NCI-H526 (cell line): ENCODE results near the gene DTX2.
"Not testable (repeated sequence)": the region's sequence is repeated elsewhere in the genome, so short reads cannot be mapped to it uniquely, and the experiment has no call there.

Experiments
- DNase-seq, 2 experiments: peaks; one replicate each; lab custom pipeline; 2025; lab: John Stamatoyannopoulos, UW

The DTX2 gene

GRCh38 chr7:76461464-76462101 is at the start of gene DTX2:
Gene DTX2 (plus strand): TSS chr7:76461709. CDS start chr7:76480510, 18,801 bp downstream.
- not testable (repeated sequence) for DNase-seq

- DNase-seq = no peak
These were observed 49.3 kb upstream of the DTX2 start for GRCh38 chr7:76412249-76412648.

- not testable (repeated sequence) for DNase-seq
These were observed 43.7 kb upstream of the DTX2 start for GRCh38 chr7:76417654-76418310.

DNA sequence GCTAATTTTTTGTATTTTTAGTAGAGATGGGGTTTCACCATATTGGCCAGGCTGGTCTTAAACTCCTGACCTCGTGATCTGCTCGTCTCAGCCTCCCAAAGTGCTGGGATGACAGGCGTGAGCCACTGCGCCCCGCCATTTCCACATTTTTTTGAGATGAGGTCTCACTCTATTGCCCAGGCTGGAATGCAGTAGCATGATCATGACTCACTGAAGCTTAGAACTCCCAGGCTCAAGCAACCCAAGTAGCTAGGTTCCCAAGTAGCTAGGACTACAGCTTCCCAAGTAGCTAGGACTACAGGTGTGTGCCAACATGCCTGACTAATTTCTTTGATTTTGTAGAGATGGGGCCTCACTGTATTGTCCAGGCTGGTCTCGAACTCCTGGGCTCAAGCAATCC is 40.4 kb upstream of the DTX2 start:
- not testable (repeated sequence) for DNase-seq

- no peak for DNase-seq
These were observed 37.7 kb upstream of the DTX2 start for GRCh38 chr7:76423666-76424412.

DNA sequence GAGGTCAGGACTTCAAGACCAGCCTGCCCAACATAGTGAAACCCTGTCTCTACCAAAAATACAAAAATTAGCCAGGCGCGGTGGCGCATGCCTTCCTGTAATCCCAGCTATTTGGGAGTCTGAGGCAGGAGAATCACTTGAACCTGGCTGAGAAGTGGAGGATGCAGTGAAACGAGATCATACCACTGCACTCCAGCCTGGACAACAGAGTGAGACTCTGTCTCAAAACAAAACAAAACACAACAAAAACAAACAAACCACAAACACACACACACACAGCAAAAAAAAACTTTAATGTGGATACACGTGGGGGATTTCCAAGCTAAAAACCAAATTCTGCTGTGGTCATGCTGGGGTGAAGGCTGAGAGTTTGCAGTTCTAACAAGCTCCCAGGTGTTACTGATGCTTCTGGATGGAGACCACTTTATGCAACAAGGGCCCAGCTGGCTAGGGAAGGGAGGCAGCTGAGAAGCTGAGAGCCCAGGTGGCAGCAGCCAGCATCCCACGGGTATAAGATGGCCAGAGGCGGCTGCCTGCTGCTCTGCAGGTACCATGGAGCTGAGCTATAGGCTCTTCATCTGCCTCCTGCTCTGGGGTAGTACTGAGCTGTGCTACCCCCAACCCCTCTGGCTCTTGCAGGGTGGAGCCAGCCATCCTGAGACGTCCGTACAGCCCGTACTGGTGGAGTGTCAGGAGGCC is 36.9 kb upstream of the DTX2 start, which contains the start of gene ZP3:
ZP3 (plus strand) TSS at position 538 of the 699 bp plus-strand sequence; CDS start at position 553, 15 bp downstream.
- no peak for DNase-seq

DNA sequence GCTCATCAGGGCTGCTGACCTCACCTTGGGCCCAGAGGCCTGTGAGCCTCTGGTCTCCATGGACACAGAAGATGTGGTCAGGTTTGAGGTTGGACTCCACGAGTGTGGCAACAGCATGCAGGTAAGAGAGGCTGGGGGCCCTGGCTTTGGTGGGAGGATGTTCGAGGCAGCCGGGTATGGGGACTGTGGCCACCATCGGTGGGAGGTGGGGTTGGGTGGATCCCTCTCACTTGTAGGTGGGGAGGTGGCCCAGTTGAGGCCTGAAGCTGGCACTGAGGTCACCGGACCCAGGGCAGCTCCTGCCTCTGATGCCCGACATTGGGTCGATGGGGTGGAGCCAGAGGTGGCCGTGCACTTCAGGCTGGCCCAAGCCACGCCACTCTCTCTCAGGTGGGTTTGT is 36.4 kb upstream of the DTX2 start:
- no peak for DNase-seq

DNA sequence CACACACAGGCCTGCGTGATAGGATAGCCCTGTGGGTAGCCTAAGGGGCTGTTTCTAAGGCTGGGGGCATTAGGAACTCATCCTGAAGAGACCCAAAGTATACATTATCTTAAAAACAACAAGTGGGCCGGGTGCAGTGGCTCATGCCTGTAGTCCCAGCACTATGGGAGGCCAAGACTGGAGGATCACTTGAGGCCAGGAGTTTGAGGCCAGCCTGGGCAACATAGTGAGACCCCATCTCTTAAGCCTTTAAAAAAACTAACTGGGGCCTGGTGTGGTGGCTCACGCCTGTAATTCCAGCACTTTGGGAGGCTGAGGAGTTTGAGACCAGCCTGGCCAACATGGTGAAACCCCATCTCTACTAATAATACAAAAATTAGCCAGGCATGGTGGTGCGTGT is 36.0 kb upstream of the DTX2 start:
- DNase-seq = not testable (repeated sequence)

GRCh38 chr7:76426246-76426645 is 35.3 kb upstream of the DTX2 start:
- DNase-seq = no peak

DNA sequence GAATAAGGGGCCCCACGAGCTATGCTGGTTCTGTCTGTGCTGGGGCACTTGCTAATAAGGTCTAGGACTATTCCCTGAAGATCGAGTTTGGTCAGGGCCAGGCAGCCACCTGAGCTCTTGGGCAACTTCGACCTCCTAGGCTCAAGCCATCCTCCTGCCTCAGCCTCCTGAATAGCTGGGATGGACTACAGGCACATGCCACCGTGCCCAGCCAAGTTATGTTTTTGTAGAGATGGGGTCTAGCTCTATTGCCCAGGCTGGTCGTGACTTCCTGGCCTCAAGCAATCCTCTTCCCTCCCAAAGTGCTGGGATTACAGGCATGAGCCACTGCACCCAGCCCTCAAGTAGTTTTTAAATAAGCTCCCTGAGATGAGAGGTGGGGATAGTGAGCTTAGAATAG is 33.9 kb upstream of the DTX2 start:
- no peak for DNase-seq

DNA sequence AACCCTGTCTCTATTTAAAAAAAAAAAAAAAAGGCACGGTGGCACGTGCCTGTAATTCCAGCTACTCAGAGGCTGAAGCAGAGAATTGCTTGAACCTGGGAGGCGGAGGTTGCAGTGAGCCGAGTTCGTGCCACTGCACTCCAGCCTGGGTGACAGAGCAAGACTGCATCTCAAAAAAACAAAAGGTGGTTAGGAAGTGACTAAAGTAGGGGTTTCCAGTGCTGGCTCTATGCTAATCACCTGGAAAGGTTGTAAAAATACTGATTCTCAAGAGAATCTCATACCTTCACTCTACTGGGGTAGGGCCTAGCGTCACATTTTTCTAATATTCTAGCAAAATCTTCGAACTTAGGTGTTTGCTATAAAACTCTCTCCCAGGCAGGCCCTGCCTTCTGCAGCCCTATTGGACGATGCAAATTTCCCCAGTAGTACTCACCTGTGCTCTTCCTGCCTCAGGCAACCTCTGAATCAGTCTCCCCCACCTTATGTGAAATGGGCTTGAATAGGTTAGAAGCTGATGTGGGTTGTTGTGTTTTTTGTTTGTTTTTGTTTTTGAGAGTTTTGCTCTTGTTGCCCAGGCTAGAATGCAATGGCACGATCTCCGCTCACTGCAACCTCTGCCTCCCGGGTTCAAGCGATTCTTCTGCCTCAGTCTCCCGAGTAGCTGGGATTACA is 33.2 kb upstream of the DTX2 start:
- DNase-seq = peak in 1 of 2 experiments; percentile 26

DNA sequence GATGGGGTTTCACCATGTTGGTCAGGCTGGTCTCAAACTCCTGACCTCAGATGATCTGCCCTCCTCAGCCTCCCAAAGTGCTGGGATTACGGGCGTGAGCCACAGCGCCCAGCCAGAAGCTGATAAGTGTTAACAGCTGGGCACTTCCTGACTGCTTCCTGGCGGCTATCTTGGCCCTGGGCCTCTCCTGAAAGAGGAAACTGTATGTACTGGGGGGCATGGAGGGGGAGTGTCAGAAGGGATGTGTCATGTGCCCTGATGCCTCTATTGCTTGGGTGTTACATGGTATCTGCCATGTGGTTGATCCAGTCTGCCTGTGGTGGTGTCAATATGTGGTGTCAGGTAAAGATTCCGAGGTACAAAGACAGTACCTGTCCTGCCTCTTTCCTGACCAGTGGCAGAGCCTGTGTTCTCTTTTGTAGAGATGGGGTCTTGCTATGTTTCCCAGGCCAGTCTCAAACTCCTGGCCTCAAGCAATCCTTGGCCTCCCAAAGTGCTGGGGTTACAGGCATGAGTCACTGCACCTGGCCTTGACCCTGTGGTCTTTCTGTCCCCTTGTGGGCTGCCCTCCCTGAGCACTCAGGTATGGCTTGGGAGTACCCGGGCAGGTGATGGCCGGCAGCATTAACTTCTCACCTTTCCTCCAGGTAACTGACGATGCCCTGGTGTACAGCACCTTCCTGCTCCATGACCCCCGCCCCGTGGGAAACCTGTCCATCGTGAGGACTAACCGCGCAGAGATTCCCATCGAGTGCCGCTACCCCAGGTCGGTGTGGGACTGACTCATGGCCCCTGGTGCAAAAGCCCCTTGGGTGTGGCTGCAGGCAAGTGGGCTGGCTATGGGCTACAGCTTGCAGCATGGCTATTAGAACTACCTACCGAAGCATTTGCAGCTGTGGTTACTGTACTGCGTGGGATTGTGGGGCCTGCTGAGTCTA is 32.4 kb upstream of the DTX2 start:
- no peak for DNase-seq

- no peak for DNase-seq
These were observed 31.3 kb upstream of the DTX2 start for GRCh38 chr7:76430211-76430610.

GRCh38 chr7:76430836-76431235 is 30.7 kb upstream of the DTX2 start:
- no peak for DNase-seq

DNA sequence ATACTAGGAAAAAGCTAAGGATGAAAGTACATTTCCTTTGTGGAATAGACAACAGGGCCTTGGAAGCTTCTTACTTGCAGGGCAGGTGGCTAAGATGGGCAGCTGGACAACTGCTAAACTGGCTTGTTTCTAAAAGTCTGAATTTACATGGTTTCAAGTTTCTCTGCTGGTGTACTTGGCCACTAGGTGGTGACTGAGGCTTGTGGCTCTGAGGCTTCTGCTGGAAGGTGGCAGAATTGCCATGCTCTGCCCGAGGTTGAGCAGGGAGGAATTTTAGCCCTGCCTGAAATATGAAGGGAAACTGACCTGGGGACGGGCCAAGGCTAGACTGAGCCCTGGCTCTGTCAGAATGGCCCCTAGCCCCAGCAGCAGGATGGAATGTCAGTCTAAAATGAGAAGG is 23.6 kb upstream of the DTX2 start:
- DNase-seq = peak; percentile 55 to 89

DNA sequence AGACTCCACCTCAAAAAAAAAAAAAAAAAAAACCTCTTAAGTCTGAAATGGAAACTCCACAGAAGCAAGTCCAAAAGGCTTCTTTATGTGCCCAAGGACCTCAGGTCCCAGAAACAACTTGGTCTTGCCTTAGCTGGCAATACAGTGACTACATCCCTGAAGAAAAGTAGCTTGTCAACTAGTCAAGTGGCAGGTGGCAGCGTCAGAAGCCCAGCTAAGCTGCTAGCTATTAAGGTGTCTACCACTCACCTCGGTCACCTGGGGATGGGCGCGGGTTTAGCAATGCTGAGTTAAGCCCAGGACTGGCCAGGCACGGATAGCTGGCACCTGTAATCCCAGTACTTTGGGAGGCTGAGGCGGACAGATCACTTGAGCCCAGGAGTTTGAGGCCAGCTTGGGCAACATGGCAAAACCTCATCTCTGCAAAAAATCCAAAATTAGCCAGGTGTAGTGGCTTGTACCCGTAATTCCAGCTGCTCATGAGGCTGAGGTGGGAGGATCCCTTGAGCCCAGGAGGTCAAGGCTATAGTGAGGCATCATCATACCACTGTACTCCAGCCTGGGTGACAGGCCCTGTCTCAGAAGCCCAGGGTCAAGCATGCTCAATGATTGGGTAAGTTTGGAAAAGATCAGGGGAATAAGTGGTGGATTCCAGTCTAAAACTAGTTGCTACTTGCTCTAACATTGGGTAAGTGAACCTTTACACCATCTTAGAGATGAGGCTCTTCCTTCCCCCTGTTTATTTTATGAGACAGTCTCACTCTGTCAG is 22.2 kb upstream of the DTX2 start:
- not testable (repeated sequence) for DNase-seq

DNA sequence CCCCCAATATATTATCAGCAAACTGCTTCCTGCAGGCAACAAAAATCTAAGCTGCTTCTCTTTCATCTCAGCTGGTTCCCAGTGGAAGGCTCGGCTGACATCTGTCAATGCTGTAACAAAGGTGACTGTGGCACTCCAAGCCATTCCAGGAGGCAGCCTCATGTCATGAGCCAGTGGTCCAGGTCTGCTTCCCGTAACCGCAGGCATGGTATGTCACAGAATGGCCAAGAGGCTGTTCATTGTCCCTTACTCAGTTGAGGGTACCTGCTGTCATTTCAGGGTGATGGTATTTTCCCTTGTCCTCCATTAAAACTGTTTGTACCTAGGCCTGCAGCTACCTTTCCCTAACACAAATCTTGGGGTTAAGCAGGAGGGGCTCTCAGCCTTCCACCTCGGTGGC is 21.1 kb upstream of the DTX2 start:
- DNase-seq = not testable (repeated sequence)

DNA sequence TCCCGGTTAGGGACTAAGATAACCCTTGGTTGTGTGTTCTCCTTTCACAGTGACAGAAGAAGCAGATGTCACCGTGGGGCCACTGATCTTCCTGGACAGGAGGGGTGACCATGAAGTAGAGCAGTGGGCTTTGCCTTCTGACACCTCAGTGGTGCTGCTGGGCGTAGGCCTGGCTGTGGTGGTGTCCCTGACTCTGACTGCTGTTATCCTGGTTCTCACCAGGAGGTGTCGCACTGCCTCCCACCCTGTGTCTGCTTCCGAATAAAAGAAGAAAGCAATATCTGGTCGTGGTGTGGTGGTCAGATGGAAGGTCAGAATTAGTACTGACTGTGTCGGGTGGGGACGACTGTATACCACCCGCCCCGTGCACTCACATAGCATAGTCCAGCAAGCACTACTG is 19.7 kb upstream of the DTX2 start:
- not testable (repeated sequence) for DNase-seq

GRCh38 chr7:76442664-76443446 is 18.7 kb upstream of the DTX2 start:
- DNase-seq = not testable (repeated sequence)
